Vagina (tissue), 2 donors: ENCODE results near the gene MAGEH1. TPM values are rescaled to one million over a fixed set of nuclear protein-coding genes. Genes with fewer than 3 reads are reported as not detected.
"Not testable (repeated sequence)": the region's sequence is repeated elsewhere in the genome, so short reads cannot be mapped to it uniquely, and the experiment has no call there.

Experiments used
- DNase-seq, 2 donors: peaks; one replicate each; pipeline ENCODE4 v3.0.0-alpha.2; 2017; ENCODE audit errors: extremely low spot score in 2 of 2
- H3K27ac ChIP-seq: fragments of 200-600 bp; sonication (generic); one replicate; pipeline ENCODE4 v1.5.1; 2019
- H3K27me3 ChIP-seq: fragments of 200-600 bp; sonication (generic); one replicate; pipeline ENCODE4 v1.5.1; 2019
- H3K36me3 ChIP-seq, 2 donors: fragments of 200-600 bp; sonication (generic); one replicate each; pipeline ENCODE4 v1.5.1; 2017 to 2019
- H3K4me1 ChIP-seq: fragments of 200-600 bp; sonication (generic); one replicate; pipeline ENCODE4 v1.5.1; 2019
- H3K4me3 ChIP-seq, 2 donors: fragments of 200-600 bp; sonication (generic); 1 replicate in 1 of 2; 2 replicates in 1 of 2; pipeline ENCODE4 v1.5.1; 2016 to 2019
- H3K9me3 ChIP-seq: fragments of 200-600 bp; sonication (generic); one replicate; pipeline ENCODE4 v1.5.1; 2019
- CTCF ChIP-seq, 3 experiments: fragments of 450-650 bp in 2 of 3; fragments of 200-600 bp in 1 of 3; sonication (generic) in 1 of 3; IDR thresholded peaks; one replicate each; pipeline ENCODE4 v1.5.1; 2017 to 2019; ENCODE audit warnings: antibody characterized with exemption in 3 of 3, mild to moderate bottlenecking in 2 of 3, moderate library complexity in 2 of 3
- POLR2A ChIP-seq, 2 donors: fragments of 450-650 bp; IDR thresholded peaks; one replicate each; pipeline ENCODE4 v1.6.1; 2017; ENCODE audit warnings: antibody characterized with exemption in 2 of 2, mild to moderate bottlenecking in 2 of 2, moderate library complexity in 2 of 2
- POLR2AphosphoS5 ChIP-seq, 2 donors: sonication (generic); formaldehyde crosslinking; IDR thresholded peaks; one replicate each; pipeline ENCODE4 v1.9.0; 2017; ENCODE audit warnings: antibody characterized with exemption in 2 of 2, mild to moderate bottlenecking in 2 of 2, low read depth in 1 of 2; ENCODE audit not compliant: insufficient read depth in 1 of 2
- intact Hi-C: fragments of 100-400 bp; cut with DNase I; formaldehyde crosslinking; loops from one replicate; pipeline ENCODE4 v1.15.1; 2023
- total RNA-seq: library from RNA; depleted of rRNA; stranded (reverse); fragments of >200 nt; gene quantifications from one replicate; pipeline ENCODE4 v1.2.3, GENCODE V29; 2016

The MAGEH1 gene
- total RNA-seq, result 31.9 TPM

- Histone ChIP-seq H3K27ac (peak within 1 kb of the TSS; percentile 70), H3K36me3 (no peaks in the 10 kb centered on the region), H3K9me3 (no peaks in the 10 kb centered on the region), H3K4me1 (no peaks in the 10 kb centered on the region), H3K4me3 (peak within 1 kb of the TSS; percentile 55), H3K27me3 (no peaks in the 10 kb centered on the region)
- peak in 1 of 2 donors; percentile 51 for TF ChIP-seq POLR2A (IDR thresholded peaks at IDR 0.05)
- no peak for TF ChIP-seq CTCF (IDR thresholded peaks at IDR 0.05)
- TF ChIP-seq POLR2AphosphoS5 (IDR thresholded peaks at IDR 0.05; ENCODE audit: insufficient read depth in 1 of 2, low read depth in 1 of 2), result peak; percentile 55 to 90
- intact Hi-C loops, result no loop called here
- DNase-seq, result peak in 1 of 2 donors; percentile 91
These were observed at the start of gene MAGEH1 for GRCh38 chrX:55451990-55452832. TSS of gene MAGEH1 (plus strand) at chrX:55452127. CDS start at chrX:55452375, 248 bp downstream.

GRCh38 chrX:55427079-55427478 is 24.8 kb upstream of the MAGEH1 start:
- H3K27ac ChIP-seq, H3K4me3 ChIP-seq, H3K9me3 ChIP-seq, DNase-seq, H3K4me1 ChIP-seq, H3K36me3 ChIP-seq, intact Hi-C loops, H3K27me3 ChIP-seq: not testable (repeated sequence)

- intact Hi-C loops, result not testable (repeated sequence)
These were observed 8.5 kb upstream of the MAGEH1 start for GRCh38 chrX:55443468-55443867.

GRCh38 chrX:55450259-55450658 is 1.7 kb upstream of the MAGEH1 start:
- no peak overlapping the region for H3K27ac ChIP-seq
- intact Hi-C loops, result no loop called here

More at GRCh38 chrX:55443468-55443867, 8.5 kb upstream of the MAGEH1 start:
- H3K4me1 ChIP-seq, H3K36me3 ChIP-seq, H3K27me3 ChIP-seq, H3K27ac ChIP-seq, H3K4me3 ChIP-seq, H3K9me3 ChIP-seq, DNase-seq: not testable (repeated sequence)

GRCh38 chrX:55451141-55451540 is 786 bp upstream of the MAGEH1 start:
- H3K4me1 ChIP-seq, result no peaks in the 10 kb centered on the region
- no peaks in the 10 kb centered on the region for H3K36me3 ChIP-seq
- TF ChIP-seq POLR2AphosphoS5 (IDR thresholded peaks at IDR 0.05; ENCODE audit: insufficient read depth in 1 of 2, low read depth in 1 of 2) (no peak), CTCF (IDR thresholded peaks at IDR 0.05) (no peak), POLR2A (IDR thresholded peaks at IDR 0.05) (no peak)
- DNase-seq, result no peak
- peak overlapping the region; percentile 70 for H3K27ac ChIP-seq
- no peaks in the 10 kb centered on the region for H3K27me3 ChIP-seq
- intact Hi-C loops, result no loop called here
- H3K4me3 ChIP-seq, result peak overlapping the region; percentile 55
- H3K9me3 ChIP-seq, result no peaks in the 10 kb centered on the region

More at GRCh38 chrX:55450259-55450658, 1.7 kb upstream of the MAGEH1 start:
- no peak overlapping the region for H3K4me3 ChIP-seq
- no peaks in the 10 kb centered on the region for H3K36me3 ChIP-seq
- no peaks in the 10 kb centered on the region for H3K27me3 ChIP-seq
- H3K9me3 ChIP-seq, result no peaks in the 10 kb centered on the region
- DNase-seq, result no peak
- no peak for TF ChIP-seq POLR2A (IDR thresholded peaks at IDR 0.05)
- TF ChIP-seq CTCF (IDR thresholded peaks at IDR 0.05), result no peak
- TF ChIP-seq POLR2AphosphoS5 (IDR thresholded peaks at IDR 0.05; ENCODE audit: insufficient read depth in 1 of 2, low read depth in 1 of 2), result no peak
- H3K4me1 ChIP-seq, result no peaks in the 10 kb centered on the region

GRCh38 chrX:55451626-55451989 is 319 bp upstream of the MAGEH1 start:
- intact Hi-C loops, result no loop called here
- DNase-seq, result no peak
- Histone ChIP-seq H3K36me3 (no peaks in the 10 kb centered on the region), H3K27me3 (no peaks in the 10 kb centered on the region), H3K27ac (peak overlapping the region; percentile 70), H3K9me3 (no peaks in the 10 kb centered on the region), H3K4me1 (no peaks in the 10 kb centered on the region), H3K4me3 (peak overlapping the region; percentile 55)
- TF ChIP-seq POLR2AphosphoS5 (IDR thresholded peaks at IDR 0.05; ENCODE audit: insufficient read depth in 1 of 2, low read depth in 1 of 2), result no peak
- TF ChIP-seq CTCF (IDR thresholded peaks at IDR 0.05), result no peak
- TF ChIP-seq POLR2A (IDR thresholded peaks at IDR 0.05), result no peak
